K562 (cell line): ENCODE results near the gene LEPROT. TPM values are rescaled to one million over a fixed set of nuclear protein-coding genes. Genes with fewer than 3 reads are reported as not detected.

Experiments
- GABPB1 ChIP-seq: sonication (generic); formaldehyde crosslinking; IDR thresholded peaks from 2 replicates; pipeline ENCODE4 v1.8.0; 2022; ENCODE audit warnings: mild to moderate bottlenecking, missing genetic modification reagents
- MEF2A ChIP-seq: IDR thresholded peaks from 2 replicates; pipeline ENCODE4 v1.6.1; 2011; ENCODE audit warnings: low read depth, mild to moderate bottlenecking, low read length, moderate library complexity; ENCODE audit not compliant: control insufficient read depth
- SMAD4 ChIP-seq: fragments of 250-450 bp; sonication (Bioruptor Pico); conservative IDR thresholded peaks from 2 replicates; pipeline ENCODE4 v1.8.0; 2021; ENCODE audit warnings: inconsistent platforms, mild to moderate bottlenecking, moderate library complexity
- SNIP1 ChIP-seq: fragments of 450-650 bp; IDR thresholded peaks from 2 replicates; pipeline ENCODE4 v1.7.1; 2017; ENCODE audit warnings: low read depth, mild to moderate bottlenecking
- ZC3H4 ChIP-seq: sonication (generic); formaldehyde crosslinking; IDR thresholded peaks from 2 replicates; pipeline ENCODE4 v1.9.0; 2021; ENCODE audit warnings: missing genetic modification reagents, borderline replicate concordance
- ZNF124 ChIP-seq: sonication (generic); formaldehyde crosslinking; IDR thresholded peaks from 2 replicates; pipeline ENCODE4 v1.8.1; 2022; ENCODE audit warnings: missing genetic modification reagents
- polyA plus RNA-seq, 8 experiments: library from polyadenylated mRNA; depleted of rRNA in 4 of 8; stranded (reverse) in 5 of 8; unstranded in 3 of 8; fragments of >200 nt; fragmentation: Nextera tagmentation in 2 of 8; fragmentation: Illumina TruSeq in 1 of 8; extraction: Ambion mirVana in 2 of 8; extraction: Trizol in 1 of 8; gene quantifications; 2 replicates each; pipeline versions ENCODE4 v1.2.1 to v1.2.3, GENCODE V29; 2011 to 2014; ENCODE audit warnings: inconsistent platforms in 1 of 8, missing spikeins in 1 of 8
- total RNA-seq, 7 experiments: library from RNA; depleted of rRNA in 6 of 7; stranded (reverse); fragments of >200 nt in 6 of 7; fragmentation: Illumina TruSeq in 2 of 7; extraction: Trizol in 2 of 7; gene quantifications; 2 replicates each; pipeline versions ENCODE4 v1.2.1 to v1.2.3, GENCODE V29; 2011 to 2021; ENCODE audit warnings: low replicate concordance in 1 of 7
- TF ChIP-seq, protein P1 (sequence below), 2 experiments: fragments of 450-650 bp in 1 of 2; IDR thresholded peaks; 2 replicates each; pipeline ENCODE4 v1.6.1; 2011 to 2017; ENCODE audit warnings: low read depth in 2 of 2, antibody characterized with exemption in 1 of 2, borderline replicate concordance in 1 of 2, low read length in 1 of 2, mild to moderate bottlenecking in 1 of 2, mixed read lengths in 1 of 2; ENCODE audit not compliant: control insufficient read depth in 1 of 2
- TF ChIP-seq, protein P2 (sequence below): sonication (generic); formaldehyde crosslinking; IDR thresholded peaks from 2 replicates; pipeline ENCODE4 v1.8.0; 2022; ENCODE audit warnings: mild to moderate bottlenecking, missing genetic modification reagents
- TF ChIP-seq, protein P3 (sequence below): fragments of 450-650 bp; IDR thresholded peaks from 2 replicates; pipeline ENCODE4 v1.6.1; 2016; ENCODE audit warnings: missing biosample characterization, missing genetic modification characterization
- TF ChIP-seq, protein P4 (sequence below): sonication (generic); formaldehyde crosslinking; IDR thresholded peaks from 2 replicates; pipeline ENCODE4 v1.8.0; 2022; ENCODE audit warnings: mild to moderate bottlenecking, missing genetic modification reagents
- TF ChIP-seq, protein P5 (sequence below), 2 experiments: fragments of 250-450 bp in 1 of 2; fragments of 450-650 bp in 1 of 2; sonication (Bioruptor Pico) in 1 of 2; IDR thresholded peaks; 2 replicates each; pipeline versions ENCODE4 v1.6.1 to v1.8.0; 2016 to 2021; ENCODE audit warnings: mild to moderate bottlenecking in 2 of 2, moderate library complexity in 2 of 2, missing compliant biosample characterization in 1 of 2, missing genetic modification characterization in 1 of 2
- TF ChIP-seq, protein P6 (sequence below): sonication (generic); formaldehyde crosslinking; IDR thresholded peaks from 2 replicates; pipeline ENCODE4 v1.8.1; 2023; ENCODE audit warnings: missing genetic modification reagents, mild to moderate bottlenecking, borderline replicate concordance

Gene LEPROT
- total and polyA plus RNA-seq, 9 of the 15 experiments (the other 6 are each of a cell fraction or from before 2014, with no cell fraction given) = 28.1 to 97.5 (median 45.8) TPM

DNA sequence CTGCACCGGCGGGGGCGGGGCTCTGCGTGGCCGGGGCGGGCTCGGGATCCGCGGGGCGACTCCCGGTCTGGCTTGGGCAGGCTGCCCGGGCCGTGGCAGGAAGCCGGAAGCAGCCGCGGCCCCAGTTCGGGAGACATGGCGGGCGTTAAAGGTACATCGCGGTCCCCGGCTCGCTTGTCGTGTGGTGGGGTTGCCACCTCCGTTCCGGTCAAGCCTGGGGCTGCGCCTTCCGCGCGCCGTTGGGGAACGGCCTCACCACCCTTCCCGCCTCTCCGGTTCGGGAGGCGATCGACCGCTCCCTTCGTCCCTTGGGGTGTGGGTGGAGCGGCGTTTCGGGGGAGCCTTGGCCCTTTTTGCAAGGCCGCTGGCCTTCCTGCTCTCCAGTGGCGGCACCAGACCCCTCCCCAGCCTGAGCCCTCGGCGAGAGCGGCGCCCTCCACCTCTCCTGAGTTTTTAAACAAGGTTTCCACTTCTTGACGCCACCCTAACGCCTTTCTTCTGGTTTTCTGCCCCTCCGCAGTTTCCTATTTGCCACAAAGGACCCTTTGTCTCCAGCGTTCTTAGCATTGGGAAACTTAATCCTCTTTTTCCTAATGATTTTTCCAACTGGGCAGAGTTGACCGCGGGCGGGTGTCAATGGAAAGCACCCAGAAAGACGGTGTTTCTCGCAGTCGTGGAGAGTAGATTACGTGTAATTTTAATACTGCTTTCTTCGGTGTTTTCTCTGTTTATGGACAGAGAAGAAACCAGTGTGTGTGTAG lies at the start of gene LEPROT, which contains the start of gene LEPR (continued):
- TF ChIP-seq ZNF124 = no peak
- TF ChIP-seq, protein P1, sequence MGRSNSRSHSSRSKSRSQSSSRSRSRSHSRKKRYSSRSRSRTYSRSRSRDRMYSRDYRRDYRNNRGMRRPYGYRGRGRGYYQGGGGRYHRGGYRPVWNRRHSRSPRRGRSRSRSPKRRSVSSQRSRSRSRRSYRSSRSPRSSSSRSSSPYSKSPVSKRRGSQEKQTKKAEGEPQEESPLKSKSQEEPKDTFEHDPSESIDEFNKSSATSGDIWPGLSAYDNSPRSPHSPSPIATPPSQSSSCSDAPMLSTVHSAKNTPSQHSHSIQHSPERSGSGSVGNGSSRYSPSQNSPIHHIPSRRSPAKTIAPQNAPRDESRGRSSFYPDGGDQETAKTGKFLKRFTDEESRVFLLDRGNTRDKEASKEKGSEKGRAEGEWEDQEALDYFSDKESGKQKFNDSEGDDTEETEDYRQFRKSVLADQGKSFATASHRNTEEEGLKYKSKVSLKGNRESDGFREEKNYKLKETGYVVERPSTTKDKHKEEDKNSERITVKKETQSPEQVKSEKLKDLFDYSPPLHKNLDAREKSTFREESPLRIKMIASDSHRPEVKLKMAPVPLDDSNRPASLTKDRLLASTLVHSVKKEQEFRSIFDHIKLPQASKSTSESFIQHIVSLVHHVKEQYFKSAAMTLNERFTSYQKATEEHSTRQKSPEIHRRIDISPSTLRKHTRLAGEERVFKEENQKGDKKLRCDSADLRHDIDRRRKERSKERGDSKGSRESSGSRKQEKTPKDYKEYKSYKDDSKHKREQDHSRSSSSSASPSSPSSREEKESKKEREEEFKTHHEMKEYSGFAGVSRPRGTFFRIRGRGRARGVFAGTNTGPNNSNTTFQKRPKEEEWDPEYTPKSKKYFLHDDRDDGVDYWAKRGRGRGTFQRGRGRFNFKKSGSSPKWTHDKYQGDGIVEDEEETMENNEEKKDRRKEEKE (IDR thresholded peaks at IDR 0.05; ENCODE audit: borderline replicate concordance in 1 of 2, control insufficient read depth in 1 of 2, low read depth in 2 of 2, low read length in 1 of 2) = no peak
- TF ChIP-seq, protein P2, sequence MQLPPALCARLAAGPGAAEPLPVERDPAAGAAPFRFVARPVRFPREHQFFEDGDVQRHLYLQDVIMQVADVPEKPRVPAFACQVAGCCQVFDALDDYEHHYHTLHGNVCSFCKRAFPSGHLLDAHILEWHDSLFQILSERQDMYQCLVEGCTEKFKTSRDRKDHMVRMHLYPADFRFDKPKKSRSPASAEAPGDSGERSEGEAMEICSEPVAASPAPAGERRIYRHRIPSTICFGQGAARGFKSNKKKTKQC (CRISPR knock-in tag) = peak; percentile 50; the same call in 1 of the 2 replicates
- peak; percentile 88 for TF ChIP-seq GABPB1 (CRISPR knock-in tag)
- TF ChIP-seq, protein P3, sequence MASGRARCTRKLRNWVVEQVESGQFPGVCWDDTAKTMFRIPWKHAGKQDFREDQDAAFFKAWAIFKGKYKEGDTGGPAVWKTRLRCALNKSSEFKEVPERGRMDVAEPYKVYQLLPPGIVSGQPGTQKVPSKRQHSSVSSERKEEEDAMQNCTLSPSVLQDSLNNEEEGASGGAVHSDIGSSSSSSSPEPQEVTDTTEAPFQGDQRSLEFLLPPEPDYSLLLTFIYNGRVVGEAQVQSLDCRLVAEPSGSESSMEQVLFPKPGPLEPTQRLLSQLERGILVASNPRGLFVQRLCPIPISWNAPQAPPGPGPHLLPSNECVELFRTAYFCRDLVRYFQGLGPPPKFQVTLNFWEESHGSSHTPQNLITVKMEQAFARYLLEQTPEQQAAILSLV (tag) = no peak
- TF ChIP-seq, protein P4, sequence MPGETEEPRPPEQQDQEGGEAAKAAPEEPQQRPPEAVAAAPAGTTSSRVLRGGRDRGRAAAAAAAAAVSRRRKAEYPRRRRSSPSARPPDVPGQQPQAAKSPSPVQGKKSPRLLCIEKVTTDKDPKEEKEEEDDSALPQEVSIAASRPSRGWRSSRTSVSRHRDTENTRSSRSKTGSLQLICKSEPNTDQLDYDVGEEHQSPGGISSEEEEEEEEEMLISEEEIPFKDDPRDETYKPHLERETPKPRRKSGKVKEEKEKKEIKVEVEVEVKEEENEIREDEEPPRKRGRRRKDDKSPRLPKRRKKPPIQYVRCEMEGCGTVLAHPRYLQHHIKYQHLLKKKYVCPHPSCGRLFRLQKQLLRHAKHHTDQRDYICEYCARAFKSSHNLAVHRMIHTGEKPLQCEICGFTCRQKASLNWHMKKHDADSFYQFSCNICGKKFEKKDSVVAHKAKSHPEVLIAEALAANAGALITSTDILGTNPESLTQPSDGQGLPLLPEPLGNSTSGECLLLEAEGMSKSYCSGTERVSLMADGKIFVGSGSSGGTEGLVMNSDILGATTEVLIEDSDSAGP (CRISPR knock-in tag) = peak; percentile 93
- no peak for TF ChIP-seq SNIP1
- no peak; the same call in 1 of the 2 replicates for TF ChIP-seq ZC3H4 (CRISPR knock-in tag)
- no peak for TF ChIP-seq MEF2A
- TF ChIP-seq, protein P5, sequence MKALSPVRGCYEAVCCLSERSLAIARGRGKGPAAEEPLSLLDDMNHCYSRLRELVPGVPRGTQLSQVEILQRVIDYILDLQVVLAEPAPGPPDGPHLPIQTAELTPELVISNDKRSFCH (CRISPR knock-in tag; IDR thresholded peaks at IDR 0.05) = no peak
- TF ChIP-seq, protein P5 (tag; IDR thresholded peaks at IDR 0.05) = no peak
- peak; percentile 63 for TF ChIP-seq SMAD4
- TF ChIP-seq, protein P6, sequence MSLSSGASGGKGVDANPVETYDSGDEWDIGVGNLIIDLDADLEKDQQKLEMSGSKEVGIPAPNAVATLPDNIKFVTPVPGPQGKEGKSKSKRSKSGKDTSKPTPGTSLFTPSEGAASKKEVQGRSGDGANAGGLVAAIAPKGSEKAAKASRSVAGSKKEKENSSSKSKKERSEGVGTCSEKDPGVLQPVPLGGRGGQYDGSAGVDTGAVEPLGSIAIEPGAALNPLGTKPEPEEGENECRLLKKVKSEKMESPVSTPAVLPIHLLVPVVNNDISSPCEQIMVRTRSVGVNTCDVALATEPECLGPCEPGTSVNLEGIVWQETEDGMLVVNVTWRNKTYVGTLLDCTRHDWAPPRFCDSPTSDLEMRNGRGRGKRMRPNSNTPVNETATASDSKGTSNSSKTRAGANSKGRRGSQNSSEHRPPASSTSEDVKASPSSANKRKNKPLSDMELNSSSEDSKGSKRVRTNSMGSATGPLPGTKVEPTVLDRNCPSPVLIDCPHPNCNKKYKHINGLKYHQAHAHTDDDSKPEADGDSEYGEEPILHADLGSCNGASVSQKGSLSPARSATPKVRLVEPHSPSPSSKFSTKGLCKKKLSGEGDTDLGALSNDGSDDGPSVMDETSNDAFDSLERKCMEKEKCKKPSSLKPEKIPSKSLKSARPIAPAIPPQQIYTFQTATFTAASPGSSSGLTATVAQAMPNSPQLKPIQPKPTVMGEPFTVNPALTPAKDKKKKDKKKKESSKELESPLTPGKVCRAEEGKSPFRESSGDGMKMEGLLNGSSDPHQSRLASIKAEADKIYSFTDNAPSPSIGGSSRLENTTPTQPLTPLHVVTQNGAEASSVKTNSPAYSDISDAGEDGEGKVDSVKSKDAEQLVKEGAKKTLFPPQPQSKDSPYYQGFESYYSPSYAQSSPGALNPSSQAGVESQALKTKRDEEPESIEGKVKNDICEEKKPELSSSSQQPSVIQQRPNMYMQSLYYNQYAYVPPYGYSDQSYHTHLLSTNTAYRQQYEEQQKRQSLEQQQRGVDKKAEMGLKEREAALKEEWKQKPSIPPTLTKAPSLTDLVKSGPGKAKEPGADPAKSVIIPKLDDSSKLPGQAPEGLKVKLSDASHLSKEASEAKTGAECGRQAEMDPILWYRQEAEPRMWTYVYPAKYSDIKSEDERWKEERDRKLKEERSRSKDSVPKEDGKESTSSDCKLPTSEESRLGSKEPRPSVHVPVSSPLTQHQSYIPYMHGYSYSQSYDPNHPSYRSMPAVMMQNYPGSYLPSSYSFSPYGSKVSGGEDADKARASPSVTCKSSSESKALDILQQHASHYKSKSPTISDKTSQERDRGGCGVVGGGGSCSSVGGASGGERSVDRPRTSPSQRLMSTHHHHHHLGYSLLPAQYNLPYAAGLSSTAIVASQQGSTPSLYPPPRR (CRISPR knock-in tag) = peak; percentile 28; the same call in 1 of the 2 replicates
